HUDEP-2 (cell line): ENCODE results near the gene LOXL1.

Experiments
- DNase-seq, 76 experiments: peaks; one replicate each; lab custom pipeline; 2025; ENCODE audit not compliant: unreplicated experiment in 76 of 76; lab: John Stamatoyannopoulos, UW

LOXL1 gene

GRCh38 chr15:73899197-73900094 lies 26.8 kb upstream of the LOXL1 start:
- DNase-seq = no peak

GRCh38 chr15:73900095-73900712 lies 26.1 kb upstream of the LOXL1 start:
- DNase-seq = no peak

DNA sequence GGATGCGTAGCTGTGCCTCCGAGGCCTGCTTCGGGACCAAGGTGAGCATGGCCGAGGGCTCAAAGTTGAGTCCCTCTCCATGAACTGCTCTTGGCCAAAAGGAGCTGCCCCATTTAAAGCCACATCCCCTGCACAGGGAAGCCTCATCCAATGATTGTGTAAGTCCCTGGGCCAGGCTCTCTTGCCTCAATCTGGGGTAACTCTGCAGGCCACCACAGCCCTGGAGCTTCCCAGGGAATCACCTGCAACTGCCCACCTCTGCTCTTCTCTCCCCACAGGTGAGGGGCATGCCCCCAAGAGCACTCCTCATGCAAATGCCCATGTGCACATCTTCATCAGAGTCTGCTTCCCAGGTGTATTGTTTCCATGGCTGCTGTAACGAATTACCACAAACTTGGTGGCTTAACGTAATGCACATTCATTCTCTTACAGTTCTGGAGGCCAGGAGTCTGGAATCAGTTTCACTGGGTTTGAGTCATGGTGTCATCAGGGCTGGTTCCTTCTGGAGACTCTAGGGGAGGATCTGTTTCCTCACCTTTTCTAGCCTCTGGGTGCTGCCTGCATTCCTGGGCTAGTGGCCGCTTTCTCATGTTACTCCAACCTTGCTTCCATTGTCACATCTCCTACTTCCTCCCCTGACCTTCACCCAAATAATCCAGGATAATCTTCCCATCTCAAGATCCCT lies 25.0 kb upstream of the LOXL1 start:
- DNase-seq = no peak

DNA sequence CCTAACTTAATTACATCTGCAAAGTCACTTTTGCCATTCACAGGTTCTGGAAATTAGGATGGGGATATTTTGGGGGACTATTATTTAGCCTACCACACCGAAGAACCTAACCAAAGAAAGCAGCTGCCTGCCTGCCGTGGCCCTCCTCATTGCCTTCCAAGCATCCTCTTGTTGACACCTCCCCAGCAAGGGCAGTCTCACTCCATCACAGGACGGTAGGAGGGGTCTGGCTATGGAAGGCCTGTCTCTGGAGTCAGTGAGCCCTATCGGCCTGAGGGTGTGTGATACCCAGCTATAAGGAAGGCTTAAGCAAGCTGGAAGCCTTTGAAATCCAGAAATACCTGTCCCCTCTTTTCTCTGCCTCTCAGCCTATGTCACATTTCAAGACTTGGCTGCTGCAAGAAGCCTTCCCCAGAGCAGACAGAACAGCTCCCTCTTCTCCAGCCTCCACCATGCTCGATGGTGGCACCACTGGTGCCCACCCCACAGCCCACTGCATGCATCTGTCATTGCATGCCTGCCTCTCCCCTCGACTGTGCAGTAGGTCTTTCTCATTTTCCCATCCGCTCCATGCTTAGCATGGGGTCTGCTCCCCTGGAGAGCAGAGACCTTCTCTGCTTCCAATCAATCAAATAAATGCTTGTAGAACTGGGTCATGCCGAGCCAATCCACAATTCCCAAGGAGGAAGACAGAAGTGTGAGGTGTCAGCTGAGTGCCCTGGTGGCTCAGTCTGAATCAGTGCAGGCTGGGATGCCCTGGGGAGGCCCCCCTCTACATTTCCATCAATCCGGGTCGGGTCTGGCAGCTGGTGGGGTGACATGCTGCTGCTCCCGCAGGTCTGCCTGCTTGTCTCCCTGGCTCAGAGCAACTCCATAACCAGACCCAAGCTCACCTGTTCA lies 23.9 kb upstream of the LOXL1 start:
- no peak for DNase-seq

DNA sequence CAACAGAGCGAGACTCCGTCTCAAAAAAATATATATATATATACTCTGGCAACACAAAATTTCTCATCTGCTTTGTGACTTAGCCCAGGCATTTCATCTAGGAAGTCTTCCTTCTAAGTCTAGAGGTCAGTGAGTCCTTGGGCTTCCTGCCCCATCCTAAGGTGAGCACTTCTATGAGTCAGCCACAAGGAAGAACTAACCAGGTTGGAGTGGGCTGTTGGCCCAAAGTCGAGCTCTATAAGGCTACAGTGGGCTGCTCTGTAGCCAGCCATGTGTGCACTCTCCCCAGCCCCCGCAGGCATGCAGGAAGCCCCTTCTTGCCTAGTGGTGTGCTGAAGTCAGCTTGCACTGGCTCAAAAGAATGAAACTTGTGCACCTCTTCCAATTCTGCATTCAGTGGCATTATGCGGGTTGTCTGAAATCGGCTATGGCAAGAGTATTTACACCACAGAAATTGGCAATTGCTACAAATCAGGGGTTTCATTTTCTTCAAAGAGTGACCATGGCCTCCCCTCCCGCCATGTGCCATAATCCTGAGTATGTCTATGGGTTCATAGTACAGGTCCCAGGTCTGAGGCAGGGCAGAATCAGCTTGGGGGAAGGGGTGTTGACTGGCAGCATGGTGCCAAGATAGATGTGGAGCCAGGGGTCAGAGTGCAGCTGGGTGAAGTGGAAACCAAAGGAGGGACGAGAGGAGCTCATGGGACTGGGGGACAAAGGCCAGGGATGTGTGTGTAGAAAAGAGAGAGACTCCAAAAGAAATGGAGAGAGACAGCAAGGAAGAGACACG lies 22.0 kb upstream of the LOXL1 start:
- no peak for DNase-seq

GRCh38 chr15:73905225-73905827 lies 20.9 kb upstream of the LOXL1 start:
- DNase-seq = no peak

DNA sequence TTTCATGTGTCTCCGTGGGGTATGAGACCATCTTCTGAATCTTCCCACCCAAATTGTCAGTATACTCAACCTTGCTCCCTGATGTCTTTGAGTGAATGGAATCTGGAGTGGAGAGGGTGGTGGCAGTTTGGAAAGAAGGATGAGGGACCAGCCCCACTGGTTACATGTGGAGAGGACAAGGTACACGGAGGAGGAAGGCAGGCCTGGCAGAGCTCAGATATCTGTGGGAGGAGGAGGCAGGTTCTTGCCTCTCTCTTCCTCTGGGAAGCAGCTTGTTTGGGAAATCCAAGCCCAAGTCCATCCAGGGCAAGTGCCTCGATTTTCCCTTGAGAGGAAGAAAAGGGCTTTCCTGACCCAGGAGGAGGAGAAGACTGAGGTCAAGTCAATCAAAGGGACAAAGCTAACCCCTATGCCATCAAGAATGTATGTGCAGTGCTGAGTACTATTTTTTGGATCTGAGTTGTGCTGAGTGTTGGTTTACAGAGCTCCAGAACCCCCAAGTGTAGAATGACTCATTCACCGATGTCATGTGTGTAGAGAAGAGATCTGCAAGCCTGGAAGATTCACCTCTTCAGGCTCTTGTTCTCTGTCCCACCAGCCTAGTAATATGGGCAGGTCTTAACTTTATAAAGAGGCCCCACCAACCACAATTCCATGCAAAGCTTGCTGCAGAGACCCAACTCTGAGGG lies 19.8 kb upstream of the LOXL1 start:
- DNase-seq = no peak

- no peak for DNase-seq
Observed at GRCh38 chr15:73907035-73907408, 19.2 kb upstream of the LOXL1 start.

- peak in 59 of 76 experiments; percentile 2 to 74 (median 37) for DNase-seq
Observed at GRCh38 chr15:73908030-73908821, 18.0 kb upstream of the LOXL1 start.

DNA sequence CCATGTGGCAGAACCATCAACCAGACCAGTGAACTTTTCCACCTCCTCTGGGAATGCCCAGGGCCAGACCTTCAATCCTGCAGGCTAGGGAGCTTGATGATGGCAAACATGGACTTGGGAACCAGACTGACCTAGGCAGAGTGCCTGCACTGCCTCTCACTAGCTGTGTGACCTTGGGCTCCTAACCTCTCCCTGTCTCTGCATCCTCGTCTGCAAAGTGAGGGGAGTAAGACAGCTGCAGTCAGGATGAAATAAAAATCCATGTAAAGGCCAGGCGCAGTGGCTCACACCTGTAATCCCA lies 17.5 kb upstream of the LOXL1 start:
- no peak for DNase-seq

DNA sequence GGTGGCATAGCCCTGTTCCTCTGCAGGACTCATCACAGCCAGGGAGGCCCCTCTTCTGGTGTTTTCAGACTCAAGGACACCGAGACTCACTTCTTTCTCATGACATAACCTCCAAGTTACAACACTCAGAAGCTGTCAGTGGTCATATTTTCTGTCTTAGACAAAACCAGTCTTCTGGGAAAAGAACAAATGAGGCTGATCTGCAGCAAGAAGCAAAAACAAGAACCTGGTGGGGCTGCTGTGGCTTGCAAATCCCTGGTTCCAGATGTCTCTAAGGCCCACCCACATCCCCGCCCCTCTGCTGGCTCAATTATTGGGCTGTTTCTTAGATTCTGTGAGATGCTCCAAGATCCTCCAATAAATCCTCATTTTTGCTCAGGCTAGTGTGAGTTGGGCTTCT lies 16.6 kb upstream of the LOXL1 start:
- DNase-seq = no peak

GRCh38 chr15:73910522-73911303 lies 15.5 kb upstream of the LOXL1 start:
- DNase-seq = no peak

- DNase-seq = no peak
Observed at GRCh38 chr15:73912030-73912596, 14.1 kb upstream of the LOXL1 start.

- no peak for DNase-seq
Observed at GRCh38 chr15:73914145-73914544, 12.1 kb upstream of the LOXL1 start.

- no peak for DNase-seq
Observed at GRCh38 chr15:73915082-73915481, 11.2 kb upstream of the LOXL1 start.

DNA sequence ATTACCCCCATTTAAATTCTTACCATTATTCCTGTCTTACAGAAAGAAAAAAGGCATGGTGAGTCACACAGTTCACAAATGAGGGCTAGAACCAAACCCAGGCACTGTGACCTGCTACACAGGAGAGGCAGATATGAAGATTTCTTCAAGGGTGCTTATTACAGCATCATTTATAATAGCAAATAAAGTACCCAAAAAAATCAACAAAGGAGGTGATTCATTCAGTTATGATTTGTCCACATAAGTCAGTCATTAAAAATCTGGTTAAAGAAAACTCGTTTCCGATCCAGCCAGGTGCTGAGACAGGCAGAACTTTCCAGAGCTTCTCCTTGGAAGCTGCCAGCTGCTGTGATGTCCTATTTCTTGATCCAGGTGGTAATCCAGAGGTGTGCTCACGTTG lies 7.5 kb upstream of the LOXL1 start:
- no peak for DNase-seq

DNA sequence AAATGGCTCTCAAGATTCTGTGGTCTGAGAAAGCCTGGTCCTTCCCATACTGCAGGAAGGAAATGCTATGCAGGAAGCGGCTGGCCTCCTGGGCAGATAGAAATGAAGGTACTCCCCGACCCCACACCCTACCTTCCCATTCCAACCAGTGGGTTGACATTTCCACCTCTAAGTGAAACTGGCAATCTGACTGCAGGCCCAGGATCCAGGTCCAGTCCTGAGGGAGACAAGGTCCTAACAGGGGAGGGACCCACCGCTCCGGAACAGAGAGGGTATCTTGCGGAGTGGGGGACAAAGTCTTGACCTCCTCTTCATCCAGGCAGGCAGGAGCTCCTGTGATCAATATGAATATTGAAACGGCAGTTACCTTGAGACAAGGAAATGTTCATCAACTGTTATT lies 6.6 kb upstream of the LOXL1 start:
- DNase-seq = no peak
